ENCODE data around the gene SLC30A4.

- TF ChIP-seq CTCF (conservative IDR thresholded peaks at IDR 0.05 in 1 of 2, IDR thresholded peaks at IDR 0.05 in 1 of 2; ENCODE audit: low read depth in 1 of 2, low read length in 2 of 2) (no peak), EZH2 (IDR thresholded peaks at IDR 0.05; ENCODE audit: low read length, missing control alignments) (no peak)
These were observed 53.5 kb downstream of the SLC30A4 start for GRCh38 chr15:45469027-45469426.

All from fibroblast of lung (primary cell).